Subcutaneous abdominal adipose tissue (tissue), 5 donors: ENCODE measurements around the gene SORCS2.
A peak's percentile ranks its signal among the peaks of the same experiment; 100 is the strongest.

Experiments used
- H3K27ac ChIP-seq: one replicate; pipeline ENCODE4 v1.7.0; 2013; ENCODE audit warnings: low read depth, mild to moderate bottlenecking, inconsistent platforms, low read length, moderate library complexity
- H3K27me3 ChIP-seq, 5 donors: one replicate each; pipeline ENCODE4 v1.7.0; 2013; ENCODE audit warnings: low read length in 5 of 5, inconsistent platforms in 1 of 5; ENCODE audit not compliant: control insufficient read depth in 5 of 5, insufficient read depth in 4 of 5
- H3K36me3 ChIP-seq, 5 donors: one replicate each; pipeline ENCODE4 v1.7.0; 2013; ENCODE audit warnings: low read length in 5 of 5; ENCODE audit not compliant: control insufficient read depth in 5 of 5, insufficient read depth in 5 of 5
- H3K4me1 ChIP-seq, 5 donors: one replicate each; pipeline ENCODE4 v1.7.0; 2013; ENCODE audit warnings: low read length in 5 of 5, mild to moderate bottlenecking in 3 of 5, moderate library complexity in 1 of 5; ENCODE audit not compliant: control insufficient read depth in 5 of 5, insufficient read depth in 5 of 5
- H3K4me3 ChIP-seq, 5 donors: one replicate each; pipeline ENCODE4 v1.7.0; 2013; ENCODE audit warnings: low read length in 5 of 5, low read depth in 1 of 5
- H3K9ac ChIP-seq, 5 donors: one replicate each; pipeline ENCODE4 v1.7.0; 2013; ENCODE audit warnings: low read length in 5 of 5, mild to moderate bottlenecking in 4 of 5, moderate library complexity in 3 of 5
- H3K9me3 ChIP-seq, 5 donors: one replicate each; pipeline ENCODE4 v1.7.0; 2013; ENCODE audit warnings: low read length in 5 of 5; ENCODE audit not compliant: control insufficient read depth in 5 of 5
- donor health status: healthy.
- donor health status: healthy.
- donor health status: healthy.
- donor health status: healthy.
- donor health status: healthy.

Gene SORCS2

DNA sequence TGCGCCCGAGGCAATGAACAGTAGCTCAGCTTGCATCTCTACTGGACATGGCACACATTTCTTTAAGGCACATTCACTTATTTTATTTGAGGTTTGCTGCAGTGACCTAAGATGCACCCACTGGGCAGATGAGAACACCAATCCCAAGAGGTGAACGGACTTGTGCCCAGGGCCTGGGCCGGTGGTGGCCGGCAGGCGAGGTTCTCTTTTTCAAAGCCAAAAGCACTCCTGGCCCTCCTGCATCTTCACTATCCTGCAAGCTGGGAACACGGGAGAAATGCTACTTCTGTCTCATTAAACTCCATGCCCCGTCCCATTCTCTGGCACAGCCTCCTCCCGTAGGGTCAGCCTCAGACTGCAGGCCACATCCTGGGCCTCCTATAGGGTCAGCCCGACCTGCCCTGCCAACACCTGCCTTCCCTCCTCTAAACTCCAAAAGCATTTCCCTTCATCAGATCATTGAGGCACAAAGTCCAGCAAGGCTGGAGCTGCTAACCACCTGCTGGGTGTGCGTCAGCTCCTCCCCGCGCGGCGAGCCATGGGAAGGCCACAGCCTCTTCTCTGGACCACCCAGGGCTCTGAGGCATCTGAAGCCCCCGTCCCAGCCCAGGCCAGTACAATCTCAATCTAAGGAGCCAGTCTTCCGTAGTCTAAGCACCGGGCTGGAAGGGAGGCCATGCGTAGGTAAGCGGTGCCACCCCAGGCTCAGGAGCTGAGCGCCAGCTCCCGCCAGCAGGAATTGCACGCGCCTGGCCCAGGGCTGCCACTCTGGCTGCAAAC, 581.3 kb downstream of the SORCS2 start:
- Histone ChIP-seq H3K4me3 (no peak overlapping the region), H3K4me1 (peaks cover 0 to 15% (median 4%) of the 10 kb centered on the region in 5 donors), H3K36me3 (peaks cover 3 to 77% (median 75%) of the 10 kb centered on the region in 5 donors), H3K9me3 (no peaks in the 10 kb centered on the region), H3K9ac (no peak overlapping the region), H3K27me3 (no peaks in the 10 kb centered on the region), H3K27ac (no peak overlapping the region)

DNA sequence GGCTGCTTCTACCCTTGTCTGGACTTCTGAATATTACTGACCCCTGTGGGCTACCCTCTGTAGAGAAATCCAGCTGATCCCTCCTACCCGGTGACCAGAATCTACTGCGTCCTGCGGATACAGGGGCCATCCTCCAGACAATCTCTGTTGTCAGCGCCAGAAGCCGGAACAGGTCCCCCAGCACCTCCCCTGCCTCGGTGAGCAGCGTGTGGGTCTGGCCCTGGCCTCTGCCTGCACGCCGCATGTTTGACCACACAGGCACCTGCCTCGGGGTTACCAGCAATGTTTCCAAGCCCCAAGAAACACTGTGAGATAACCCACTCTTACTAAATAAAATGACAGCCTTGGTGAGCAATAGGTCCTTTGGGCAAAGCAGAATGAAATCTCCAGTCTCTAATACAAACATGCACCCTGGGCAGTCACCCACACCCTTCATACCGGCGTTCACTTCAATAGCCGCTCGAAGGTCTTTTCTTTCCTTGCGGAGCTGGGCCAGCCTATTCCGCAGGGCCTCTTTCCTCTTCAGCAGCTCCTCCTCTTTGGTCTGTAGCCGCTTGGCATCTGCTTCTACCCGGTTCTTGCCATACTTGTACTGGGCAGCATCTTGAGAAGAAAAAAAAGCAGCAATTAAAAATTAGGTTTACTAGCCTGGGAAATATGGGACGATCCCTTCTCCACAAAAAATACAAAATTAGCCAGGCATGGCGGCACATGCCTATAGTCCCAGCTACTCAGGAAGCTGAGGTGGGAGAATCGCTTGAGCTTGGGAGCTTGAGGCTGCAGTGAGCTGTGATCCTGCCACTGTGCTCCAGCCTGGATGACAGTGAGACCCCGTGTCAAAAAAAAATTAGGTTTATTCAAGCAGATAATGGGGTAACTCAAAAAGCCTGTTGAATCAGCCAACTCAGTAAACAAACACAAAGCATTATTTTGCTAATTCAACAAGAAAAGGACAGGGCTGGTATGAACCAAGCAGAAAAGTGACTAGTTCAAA, 582.3 kb downstream of the SORCS2 start:
- Histone ChIP-seq H3K4me3 (no peak overlapping the region), H3K27me3 (no peaks in the 10 kb centered on the region), H3K9ac (no peak overlapping the region), H3K4me1 (peaks cover 5 to 20% (median 9%) of the 10 kb centered on the region in 5 donors), H3K9me3 (no peaks in the 10 kb centered on the region), H3K36me3 (peaks cover 3 to 70% (median 67%) of the 10 kb centered on the region in 5 donors), H3K27ac (no peak overlapping the region)

GRCh38 chr4:7775396-7775795, 583.1 kb downstream of the SORCS2 start:
- Histone ChIP-seq H3K4me3 (no peak overlapping the region), H3K9ac (no peak overlapping the region), H3K4me1 (peaks cover 5 to 21% (median 17%) of the 10 kb centered on the region in 5 donors), H3K27me3 (no peaks in the 10 kb centered on the region), H3K36me3 (peaks cover 3 to 64% (median 62%) of the 10 kb centered on the region in 5 donors), H3K27ac (no peak overlapping the region), H3K9me3 (no peaks in the 10 kb centered on the region)

GRCh38 chr4:7777017-7777710, 584.8 kb downstream of the SORCS2 start:
- no peaks in the 10 kb centered on the region for H3K27me3 ChIP-seq
- H3K9me3 ChIP-seq = no peaks in the 10 kb centered on the region
- no peak overlapping the region for H3K27ac ChIP-seq
- peaks cover 15 to 38% (median 34%) of the 10 kb centered on the region in 5 donors for H3K4me1 ChIP-seq
- no peak overlapping the region for H3K9ac ChIP-seq
- H3K36me3 ChIP-seq = peaks cover 2 to 51% (median 50%) of the 10 kb centered on the region in 5 donors
- no peak overlapping the region for H3K4me3 ChIP-seq

GRCh38 chr4:7777871-7778509, 585.7 kb downstream of the SORCS2 start:
- Histone ChIP-seq H3K4me3 (no peak overlapping the region), H3K9me3 (no peaks in the 10 kb centered on the region), H3K27me3 (no peaks in the 10 kb centered on the region), H3K4me1 (peaks cover 15 to 43% (median 40%) of the 10 kb centered on the region in 5 donors), H3K27ac (no peak overlapping the region), H3K36me3 (peaks cover 0 to 43% (median 42%) of the 10 kb centered on the region in 5 donors), H3K9ac (no peak overlapping the region)

DNA sequence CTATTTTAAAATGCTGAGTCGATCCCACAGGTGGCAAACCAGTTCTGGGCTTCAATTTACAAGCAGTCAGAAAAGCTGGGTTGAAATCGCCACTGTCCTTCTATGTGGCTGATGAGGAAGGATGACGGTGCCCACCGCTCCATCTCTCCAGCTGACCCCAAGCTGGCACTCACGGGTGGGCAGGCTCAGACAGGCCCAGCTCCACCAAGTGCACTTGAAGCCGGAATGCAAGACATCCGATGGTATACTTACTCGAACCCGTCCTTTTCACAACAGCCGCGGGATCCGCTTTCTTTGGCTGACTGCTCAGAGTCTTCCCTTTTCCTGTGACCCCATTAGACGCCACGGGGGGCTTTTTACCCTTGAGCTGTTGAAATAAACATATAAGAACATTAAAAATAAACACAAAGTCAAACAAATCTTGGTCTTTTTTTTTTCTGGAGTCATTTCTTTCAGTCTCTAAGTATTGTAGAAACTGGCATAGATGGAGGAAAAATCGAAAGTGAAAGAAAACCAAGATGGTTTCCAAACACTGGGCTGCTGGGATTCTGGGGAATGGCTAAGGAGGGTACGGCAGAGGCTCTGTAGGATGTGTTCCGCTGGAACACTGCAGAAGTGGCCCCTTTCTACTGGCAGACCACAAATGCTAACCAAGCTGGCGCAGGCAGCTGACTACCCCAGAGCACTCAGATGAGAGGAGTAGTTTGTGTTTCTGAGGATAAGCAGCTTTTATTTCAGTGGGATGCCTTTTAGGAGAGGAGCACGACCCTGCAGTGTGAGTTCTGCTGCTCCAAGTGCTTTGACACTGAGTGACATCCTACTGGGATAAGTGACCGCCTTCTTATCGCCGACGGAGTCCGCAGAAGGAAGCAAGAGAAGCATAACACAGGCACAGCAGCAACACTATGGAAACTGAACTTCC, 586.4 kb downstream of the SORCS2 start:
- Histone ChIP-seq H3K9ac (no peak overlapping the region), H3K4me1 (peaks cover 15 to 43% (median 40%) of the 10 kb centered on the region in 5 donors), H3K36me3 (peaks cover 0 to 39% (median 37%) of the 10 kb centered on the region in 5 donors), H3K9me3 (no peaks in the 10 kb centered on the region), H3K4me3 (peak overlapping the region in 1 of 5 donors; percentile 9), H3K27me3 (no peaks in the 10 kb centered on the region), H3K27ac (no peak overlapping the region)

DNA sequence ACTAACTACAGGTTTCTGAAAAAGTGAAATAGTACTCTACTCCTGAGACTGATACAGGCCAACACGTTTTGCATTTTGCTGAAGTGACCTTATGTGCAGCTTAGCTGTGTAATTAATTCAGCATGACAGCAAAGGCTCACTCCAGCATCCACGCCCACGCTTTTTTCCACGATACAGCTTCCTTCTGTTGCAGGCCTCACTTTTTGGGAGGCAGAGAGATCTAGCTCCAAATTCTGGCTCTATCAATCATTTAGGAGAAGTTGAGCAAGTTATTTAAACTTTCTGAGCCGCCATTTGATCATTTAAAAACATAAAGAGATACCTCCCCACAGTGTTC, 587.1 kb downstream of the SORCS2 start:
- Histone ChIP-seq H3K36me3 (peaks cover 0 to 32% (median 31%) of the 10 kb centered on the region in 5 donors), H3K4me3 (peak overlapping the region in 1 of 5 donors; percentile 9), H3K27ac (no peak overlapping the region), H3K9me3 (no peaks in the 10 kb centered on the region), H3K4me1 (peaks cover 15 to 44% (median 40%) of the 10 kb centered on the region in 5 donors), H3K9ac (no peak overlapping the region), H3K27me3 (no peaks in the 10 kb centered on the region)

DNA sequence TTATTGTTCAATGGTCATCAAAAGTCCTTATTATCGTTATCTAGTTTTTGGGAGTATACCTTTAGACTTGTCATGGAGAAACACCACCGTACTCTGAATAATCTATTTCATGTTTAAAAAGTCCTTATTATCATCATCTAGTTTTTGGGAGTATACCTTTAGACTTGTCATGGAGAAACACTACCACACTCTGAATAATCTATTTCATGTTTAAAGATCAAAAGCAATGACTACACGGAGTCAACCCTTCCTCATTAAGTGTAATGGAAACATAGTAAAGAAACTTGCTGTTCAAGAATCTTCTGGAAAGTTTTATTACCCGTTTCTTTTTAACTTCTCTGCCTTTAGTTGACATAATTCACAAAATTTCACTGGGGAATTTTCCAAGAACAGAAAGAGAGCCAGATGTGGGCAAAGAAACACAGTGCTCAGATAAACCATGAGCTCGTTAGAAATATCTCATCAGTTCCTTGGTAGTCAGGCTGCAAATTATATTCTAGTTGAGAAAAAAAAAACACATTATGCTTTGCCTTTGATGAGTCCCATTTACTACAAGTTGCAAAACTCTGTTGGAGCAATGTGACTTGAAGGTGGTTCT, 588.5 kb downstream of the SORCS2 start:
- Histone ChIP-seq H3K9me3 (no peaks in the 10 kb centered on the region), H3K27ac (peak overlapping the region; percentile 38), H3K4me3 (peak overlapping the region in 1 of 5 donors; percentile 14), H3K36me3 (peaks cover 0 to 37% (median 31%) of the 10 kb centered on the region in 5 donors), H3K9ac (no peak overlapping the region), H3K4me1 (peaks cover 15 to 44% (median 40%) of the 10 kb centered on the region in 5 donors), H3K27me3 (no peaks in the 10 kb centered on the region)
